ENCODE data around the gene TMEM179B. TPM values are rescaled to one million over a fixed set of nuclear protein-coding genes. Genes with fewer than 3 reads are reported as not detected.

The TMEM179B gene
- total and polyA plus RNA-seq, 2 of the 13 experiments (the other 11 are each of a cell fraction or from before 2014, with no cell fraction given): 24.8 to 25.7 TPM

DNA sequence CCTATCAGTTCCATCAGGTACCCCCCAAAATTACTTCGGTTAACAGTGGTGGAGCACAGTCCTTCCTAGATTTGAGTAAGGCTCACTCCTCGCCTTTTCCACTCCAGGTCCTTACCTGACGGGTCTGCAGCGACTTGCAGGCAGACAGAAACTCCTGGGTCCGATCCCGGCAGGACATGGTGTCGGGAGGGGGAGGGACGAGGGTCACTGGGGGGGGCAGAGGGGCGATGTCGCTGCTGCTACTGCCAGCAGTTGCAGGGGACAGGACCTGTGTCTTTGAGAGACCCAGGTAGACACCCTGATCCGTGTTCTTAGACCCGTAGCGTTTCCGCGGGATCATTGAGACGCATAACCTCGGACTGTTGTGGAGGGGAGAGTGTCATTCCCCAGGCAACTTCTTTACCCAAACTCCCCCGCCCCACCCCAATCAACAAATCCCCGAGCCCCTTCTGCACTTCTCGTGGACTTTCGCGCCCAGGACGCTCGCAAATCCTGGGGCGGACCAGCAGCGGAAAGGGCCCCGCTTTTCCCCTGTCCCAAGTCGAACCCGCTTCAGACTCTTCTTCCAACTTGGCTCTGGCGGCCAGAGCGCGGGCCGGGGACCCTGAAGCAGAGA is 43.8 kb downstream of the TMEM179B start (continued):
- no peak for TF ChIP-seq NKX3-1 (CRISPR knock-in tag; IDR thresholded peaks at IDR 0.05)
- TF ChIP-seq LCORL (IDR thresholded peaks at IDR 0.05): no peak
- TF ChIP-seq LCORL (CRISPR knock-in tag; IDR thresholded peaks at IDR 0.05): no peak
- TF ChIP-seq, protein P1, sequence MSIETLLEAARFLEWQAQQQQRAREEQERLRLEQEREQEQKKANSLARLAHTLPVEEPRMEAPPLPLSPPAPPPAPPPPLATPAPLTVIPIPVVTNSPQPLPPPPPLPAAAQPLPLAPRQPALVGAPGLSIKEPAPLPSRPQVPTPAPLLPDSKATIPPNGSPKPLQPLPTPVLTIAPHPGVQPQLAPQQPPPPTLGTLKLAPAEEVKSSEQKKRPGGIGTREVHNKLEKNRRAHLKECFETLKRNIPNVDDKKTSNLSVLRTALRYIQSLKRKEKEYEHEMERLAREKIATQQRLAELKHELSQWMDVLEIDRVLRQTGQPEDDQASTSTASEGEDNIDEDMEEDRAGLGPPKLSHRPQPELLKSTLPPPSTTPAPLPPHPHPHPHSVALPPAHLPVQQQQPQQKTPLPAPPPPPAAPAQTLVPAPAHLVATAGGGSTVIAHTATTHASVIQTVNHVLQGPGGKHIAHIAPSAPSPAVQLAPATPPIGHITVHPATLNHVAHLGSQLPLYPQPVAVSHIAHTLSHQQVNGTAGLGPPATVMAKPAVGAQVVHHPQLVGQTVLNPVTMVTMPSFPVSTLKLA (IDR thresholded peaks at IDR 0.05): no peak
- TF ChIP-seq SMC3 (IDR thresholded peaks at IDR 0.05; ENCODE audit: low read length): no peak
- TF ChIP-seq TSC22D2 (CRISPR knock-in tag; IDR thresholded peaks at IDR 0.05; ENCODE audit: borderline replicate concordance): no peak
- TF ChIP-seq, protein P2, sequence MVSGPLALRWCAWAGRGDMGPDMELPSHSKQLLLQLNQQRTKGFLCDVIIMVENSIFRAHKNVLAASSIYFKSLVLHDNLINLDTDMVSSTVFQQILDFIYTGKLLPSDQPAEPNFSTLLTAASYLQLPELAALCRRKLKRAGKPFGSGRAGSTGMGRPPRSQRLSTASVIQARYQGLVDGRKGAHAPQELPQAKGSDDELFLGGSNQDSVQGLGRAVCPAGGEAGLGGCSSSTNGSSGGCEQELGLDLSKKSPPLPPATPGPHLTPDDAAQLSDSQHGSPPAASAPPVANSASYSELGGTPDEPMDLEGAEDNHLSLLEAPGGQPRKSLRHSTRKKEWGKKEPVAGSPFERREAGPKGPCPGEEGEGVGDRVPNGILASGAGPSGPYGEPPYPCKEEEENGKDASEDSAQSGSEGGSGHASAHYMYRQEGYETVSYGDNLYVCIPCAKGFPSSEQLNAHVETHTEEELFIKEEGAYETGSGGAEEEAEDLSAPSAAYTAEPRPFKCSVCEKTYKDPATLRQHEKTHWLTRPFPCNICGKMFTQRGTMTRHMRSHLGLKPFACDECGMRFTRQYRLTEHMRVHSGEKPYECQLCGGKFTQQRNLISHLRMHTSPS (CRISPR knock-in tag; IDR thresholded peaks at IDR 0.05; ENCODE audit: low read depth): no peak
- 0 out of 2 replicates have a peak, but pooled peaks have one; percentile 62 for TF ChIP-seq NCOA1 (CRISPR knock-in tag; IDR thresholded peaks at IDR 0.05)
- TF ChIP-seq RFXANK (CRISPR knock-in tag; IDR thresholded peaks at IDR 0.05): no peak
- TF ChIP-seq MEIS1 (CRISPR knock-in tag; IDR thresholded peaks at IDR 0.05; ENCODE audit: borderline replicate concordance): 0 out of 2 replicates have a peak, but pooled peaks have one; percentile 5
- no peak for TF ChIP-seq ZSCAN21 (CRISPR knock-in tag; IDR thresholded peaks at IDR 0.05; ENCODE audit: borderline replicate concordance)
- TF ChIP-seq, protein P3, sequence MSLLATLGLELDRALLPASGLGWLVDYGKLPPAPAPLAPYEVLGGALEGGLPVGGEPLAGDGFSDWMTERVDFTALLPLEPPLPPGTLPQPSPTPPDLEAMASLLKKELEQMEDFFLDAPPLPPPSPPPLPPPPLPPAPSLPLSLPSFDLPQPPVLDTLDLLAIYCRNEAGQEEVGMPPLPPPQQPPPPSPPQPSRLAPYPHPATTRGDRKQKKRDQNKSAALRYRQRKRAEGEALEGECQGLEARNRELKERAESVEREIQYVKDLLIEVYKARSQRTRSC (CRISPR knock-in tag; IDR thresholded peaks at IDR 0.05; ENCODE audit: low read depth): 0 out of 2 replicates have a peak, but pooled peaks have one; percentile 32
- no peak for TF ChIP-seq ZBTB3 (CRISPR knock-in tag; IDR thresholded peaks at IDR 0.05; ENCODE audit: borderline replicate concordance, low read depth)
- no peak for TF ChIP-seq TEAD3 (CRISPR knock-in tag; optimal IDR thresholded peaks at IDR 0.05; ENCODE audit: borderline replicate concordance)
- 0 out of 2 replicates have a peak, but pooled peaks have one; percentile 28 for TF ChIP-seq TARDBP (CRISPR knock-in tag; IDR thresholded peaks at IDR 0.05)
- TF ChIP-seq ZNF180 (CRISPR knock-in tag; IDR thresholded peaks at IDR 0.05; ENCODE audit: borderline replicate concordance, low read depth): no peak
- no peak; a peak in 1 of 4 replicates for TF ChIP-seq KLF16 (CRISPR knock-in tag; IDR thresholded peaks at IDR 0.05)
- TF ChIP-seq ZFP36 (IDR thresholded peaks at IDR 0.05; ENCODE audit: borderline replicate concordance, low read depth, low read length, partially characterized antibody): no peak
- no peak for TF ChIP-seq EZH2 (conservative IDR thresholded peaks at IDR 0.05; ENCODE audit: low read depth, low read length)
- TF ChIP-seq ZBTB1 (CRISPR knock-in tag; IDR thresholded peaks at IDR 0.05; ENCODE audit: borderline replicate concordance): no peak
- TF ChIP-seq, protein P4, sequence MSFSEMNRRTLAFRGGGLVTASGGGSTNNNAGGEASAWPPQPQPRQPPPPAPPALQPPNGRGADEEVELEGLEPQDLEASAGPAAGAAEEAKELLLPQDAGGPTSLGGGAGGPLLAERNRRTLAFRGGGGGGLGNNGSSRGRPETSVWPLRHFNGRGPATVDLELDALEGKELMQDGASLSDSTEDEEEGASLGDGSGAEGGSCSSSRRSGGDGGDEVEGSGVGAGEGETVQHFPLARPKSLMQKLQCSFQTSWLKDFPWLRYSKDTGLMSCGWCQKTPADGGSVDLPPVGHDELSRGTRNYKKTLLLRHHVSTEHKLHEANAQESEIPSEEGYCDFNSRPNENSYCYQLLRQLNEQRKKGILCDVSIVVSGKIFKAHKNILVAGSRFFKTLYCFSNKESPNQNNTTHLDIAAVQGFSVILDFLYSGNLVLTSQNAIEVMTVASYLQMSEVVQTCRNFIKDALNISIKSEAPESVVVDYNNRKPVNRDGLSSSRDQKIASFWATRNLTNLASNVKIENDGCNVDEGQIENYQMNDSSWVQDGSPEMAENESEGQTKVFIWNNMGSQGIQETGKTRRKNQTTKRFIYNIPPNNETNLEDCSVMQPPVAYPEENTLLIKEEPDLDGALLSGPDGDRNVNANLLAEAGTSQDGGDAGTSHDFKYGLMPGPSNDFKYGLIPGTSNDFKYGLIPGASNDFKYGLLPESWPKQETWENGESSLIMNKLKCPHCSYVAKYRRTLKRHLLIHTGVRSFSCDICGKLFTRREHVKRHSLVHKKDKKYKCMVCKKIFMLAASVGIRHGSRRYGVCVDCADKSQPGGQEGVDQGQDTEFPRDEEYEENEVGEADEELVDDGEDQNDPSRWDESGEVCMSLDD (CRISPR knock-in tag; IDR thresholded peaks at IDR 0.05; ENCODE audit: borderline replicate concordance): no peak
- TF ChIP-seq, protein P5, sequence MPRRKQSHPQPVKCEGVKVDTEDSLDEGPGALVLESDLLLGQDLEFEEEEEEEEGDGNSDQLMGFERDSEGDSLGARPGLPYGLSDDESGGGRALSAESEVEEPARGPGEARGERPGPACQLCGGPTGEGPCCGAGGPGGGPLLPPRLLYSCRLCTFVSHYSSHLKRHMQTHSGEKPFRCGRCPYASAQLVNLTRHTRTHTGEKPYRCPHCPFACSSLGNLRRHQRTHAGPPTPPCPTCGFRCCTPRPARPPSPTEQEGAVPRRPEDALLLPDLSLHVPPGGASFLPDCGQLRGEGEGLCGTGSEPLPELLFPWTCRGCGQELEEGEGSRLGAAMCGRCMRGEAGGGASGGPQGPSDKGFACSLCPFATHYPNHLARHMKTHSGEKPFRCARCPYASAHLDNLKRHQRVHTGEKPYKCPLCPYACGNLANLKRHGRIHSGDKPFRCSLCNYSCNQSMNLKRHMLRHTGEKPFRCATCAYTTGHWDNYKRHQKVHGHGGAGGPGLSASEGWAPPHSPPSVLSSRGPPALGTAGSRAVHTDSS (CRISPR knock-in tag; conservative IDR thresholded peaks at IDR 0.05): no peak
